Adrenal gland (tissue), 12 donors: ENCODE data around the gene MAP1LC3B2. TPM values are rescaled to one million over a fixed set of nuclear protein-coding genes. Genes with fewer than 3 reads are reported as not detected.

Experiments used
- DNase-seq, 7 donors: peaks; one replicate each; pipeline ENCODE4 v3.0.0-alpha.2; 2019 to 2020
- H3K27ac ChIP-seq, 5 donors: fragments of 200-600 bp; sonication (generic) in 4 of 5; 1 replicate in 3 of 5; 2 replicates in 2 of 5; pipeline versions ENCODE4 v1.5.1 to v1.8.0; 2016 to 2020; ENCODE audit warnings: mild to moderate bottlenecking in 1 of 5
- H3K27me3 ChIP-seq: fragments of 200-600 bp; 2 replicates; pipeline ENCODE4 v1.8.0; 2021
- H3K36me3 ChIP-seq, 2 donors: fragments of 200-600 bp; replicated peaks in 1 of 2; 1 replicate in 1 of 2; 2 replicates in 1 of 2; pipeline versions ENCODE4 v1.5.1 to v1.8.0; 2018 to 2022
- H3K4me1 ChIP-seq, 2 donors: fragments of 200-600 bp; replicated peaks in 1 of 2; 1 replicate in 1 of 2; 2 replicates in 1 of 2; pipeline versions ENCODE4 v1.5.1 to v1.8.0; 2018 to 2021
- H3K4me3 ChIP-seq, 4 donors: fragments of 200-600 bp; sonication (generic) in 3 of 4; one replicate each; pipeline ENCODE4 v1.5.1; 2016 to 2018
- H3K9me3 ChIP-seq, 3 donors: fragments of 200-600 bp; sonication (generic) in 1 of 3; replicated peaks in 1 of 3; 1 replicate in 2 of 3; 2 replicates in 1 of 3; pipeline versions ENCODE4 v1.5.1 to v1.8.0; 2016 to 2021
- POLR2A ChIP-seq, 2 donors: fragments of 450-650 bp; IDR thresholded peaks; one replicate each; pipeline ENCODE4 v1.6.1; 2017; ENCODE audit warnings: antibody characterized with exemption in 2 of 2, mild to moderate bottlenecking in 2 of 2, moderate library complexity in 1 of 2
- WGBS, 4 donors: extraction: QIAGEN DNeasy Blood & Tissue Kit in 2 of 4; methylation state at CpG; one replicate each; pipeline versions ENCODE4 v1.1.5 to v1.1.7; 2013 to 2017; 5-methylcytosine and 5-hydroxymethylcytosine counted together
- intact Hi-C, 2 donors: fragments of 100-400 bp; cut with DNase I; formaldehyde crosslinking; loops; one replicate each; pipeline versions ENCODE4 v1.14.1 to v1.15.0; 2022 to 2023
- polyA plus RNA-seq, 3 donors: library from polyadenylated mRNA; stranded (reverse); fragments of 200-250 nt in 2 of 3; fragments of 350-450 nt in 1 of 3; fragmentation: Illumina TruSeq in 1 of 3; extraction: RNeasy Lipid Tissue Mini Kit (QIAGEN cat#74804) in 1 of 3; gene quantifications; one replicate each; pipeline ENCODE4 v1.2.3, GENCODE V29; 2013 to 2014
- total RNA-seq, 9 donors: library from RNA; depleted of rRNA in 4 of 9; stranded (reverse); fragments of >200 nt in 4 of 9; fragments of 120-200 nt in 1 of 9; fragmentation: NEBNext Ultra II Directional in 1 of 9; extraction: Animal tissue kit (Norgen Biotek cat#: 25700) in 1 of 9; gene quantifications; one replicate each; pipeline versions ENCODE4 v1.1.0 to v1.2.4, GENCODE V29; 2013 to 2023
- TF ChIP-seq, protein P1 (sequence below), 6 experiments: fragments of 450-650 bp in 4 of 6; fragments of 200-600 bp in 2 of 6; sonication (generic) in 1 of 6; IDR thresholded peaks; 1 replicate in 5 of 6; 2 replicates in 1 of 6; pipeline versions ENCODE4 v1.5.1 to v1.8.0; 2016 to 2021; ENCODE audit warnings: antibody characterized with exemption in 6 of 6, mild to moderate bottlenecking in 2 of 6, moderate library complexity in 1 of 6
- donor health status: healthy with polysubstance abuse.
- donor health status: Bipolar disorder and iron deficiency.
- donor health status: DM: yes; HTN: yes; CAD: no.
- donor health status: DM: no; HTN: no; CAD: no.
- donor health status: DM: no; HTN: no; CAD: no.
- donor health status: DM: yes; HTN: yes; CAD: no.

Gene MAP1LC3B2
- total and polyA plus RNA-seq, 12 donors, result 0.54 to 4.6 (median 1.4) TPM; not detected in 1

DNA sequence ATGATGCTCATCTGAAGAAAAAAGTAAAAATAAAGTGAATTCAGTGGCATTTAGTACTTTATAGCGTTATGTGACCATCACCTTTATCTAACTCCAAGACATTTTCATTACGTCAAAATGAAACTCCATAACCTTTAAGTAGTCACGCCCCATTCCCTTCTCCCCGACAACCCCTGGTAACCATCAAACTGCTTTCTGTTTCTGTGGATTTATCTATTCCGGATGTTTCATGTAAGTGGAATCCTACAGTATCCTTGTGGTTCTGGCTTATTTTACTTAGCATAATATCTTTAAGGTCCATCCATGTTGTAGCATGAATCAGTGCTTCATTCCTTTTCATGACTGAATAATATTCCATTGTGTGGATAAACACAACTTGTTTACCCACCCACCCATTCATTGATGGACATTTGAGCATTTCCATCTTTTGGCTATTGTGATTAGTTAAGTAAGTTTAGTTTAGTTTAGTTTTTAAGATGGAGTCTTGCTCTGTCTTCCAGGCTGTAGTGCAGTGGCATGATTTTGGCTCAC is 18.5 kb upstream of the MAP1LC3B2 start:
- TF ChIP-seq, protein P1, sequence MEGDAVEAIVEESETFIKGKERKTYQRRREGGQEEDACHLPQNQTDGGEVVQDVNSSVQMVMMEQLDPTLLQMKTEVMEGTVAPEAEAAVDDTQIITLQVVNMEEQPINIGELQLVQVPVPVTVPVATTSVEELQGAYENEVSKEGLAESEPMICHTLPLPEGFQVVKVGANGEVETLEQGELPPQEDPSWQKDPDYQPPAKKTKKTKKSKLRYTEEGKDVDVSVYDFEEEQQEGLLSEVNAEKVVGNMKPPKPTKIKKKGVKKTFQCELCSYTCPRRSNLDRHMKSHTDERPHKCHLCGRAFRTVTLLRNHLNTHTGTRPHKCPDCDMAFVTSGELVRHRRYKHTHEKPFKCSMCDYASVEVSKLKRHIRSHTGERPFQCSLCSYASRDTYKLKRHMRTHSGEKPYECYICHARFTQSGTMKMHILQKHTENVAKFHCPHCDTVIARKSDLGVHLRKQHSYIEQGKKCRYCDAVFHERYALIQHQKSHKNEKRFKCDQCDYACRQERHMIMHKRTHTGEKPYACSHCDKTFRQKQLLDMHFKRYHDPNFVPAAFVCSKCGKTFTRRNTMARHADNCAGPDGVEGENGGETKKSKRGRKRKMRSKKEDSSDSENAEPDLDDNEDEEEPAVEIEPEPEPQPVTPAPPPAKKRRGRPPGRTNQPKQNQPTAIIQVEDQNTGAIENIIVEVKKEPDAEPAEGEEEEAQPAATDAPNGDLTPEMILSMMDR (IDR thresholded peaks at IDR 0.05), result no peak
- TF ChIP-seq POLR2A (IDR thresholded peaks at IDR 0.05), result no peak
- no peak for DNase-seq
- Histone ChIP-seq H3K4me1 (peaks cover 0 to 21% of the 10 kb centered on the region in 2 donors), H3K27ac (peak overlapping the region in 1 of 5 donors; percentile 19), H3K27me3 (no peaks in the 10 kb centered on the region), H3K4me3 (no peak overlapping the region), H3K36me3 (no peaks in the 10 kb centered on the region), H3K9me3 (no peaks in the 10 kb centered on the region)
- WGBS, 4 donors, result 76 to 86% (median 84%) methylated on average over 5 of the region's 5 CpGs
- intact Hi-C loops, result no loop called here

DNA sequence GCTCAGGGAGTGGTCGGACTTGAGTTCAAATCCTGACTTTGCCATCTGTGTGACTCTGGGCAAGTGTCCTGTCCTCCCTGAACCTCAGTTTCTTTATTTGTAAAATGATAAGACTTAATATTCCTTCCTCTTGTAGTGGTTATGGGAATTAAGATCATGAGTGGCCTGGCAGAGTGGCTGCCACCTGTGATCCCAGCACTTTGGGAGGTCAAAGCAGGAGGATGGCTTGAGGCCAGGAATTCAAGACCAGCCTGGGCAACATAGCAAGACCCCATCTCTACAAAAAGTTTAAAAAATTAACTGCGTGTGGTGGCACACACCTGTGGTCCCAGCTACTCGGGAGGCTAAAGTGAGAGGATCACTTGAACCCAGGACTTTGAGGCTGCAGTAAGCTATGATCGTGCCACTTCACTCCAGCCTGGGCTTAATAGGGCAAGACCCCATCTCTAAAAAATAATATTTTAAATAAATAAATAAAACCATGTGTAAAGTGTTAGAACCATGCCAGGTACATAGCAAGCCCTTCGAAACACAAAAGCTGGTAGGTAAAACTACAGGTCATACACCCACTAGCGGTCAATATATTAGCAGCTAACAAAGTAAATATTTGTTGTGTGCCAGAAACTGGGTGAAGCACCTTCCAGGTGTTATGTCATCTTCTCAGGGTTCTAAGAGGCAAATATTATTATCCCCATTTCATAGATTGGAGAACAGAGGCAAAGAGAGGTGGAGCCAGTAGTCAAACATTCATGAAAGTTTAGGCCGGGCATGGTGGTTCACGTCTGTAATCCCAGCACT is 17.4 kb upstream of the MAP1LC3B2 start:
- peaks cover 0 to 21% of the 10 kb centered on the region in 2 donors for H3K4me1 ChIP-seq
- 91 to 94% (median 93%) methylated on average over 8 of the region's 8 CpGs for WGBS, 4 donors
- no peak overlapping the region for H3K27ac ChIP-seq
- intact Hi-C loops, result no loop called here
- DNase-seq, result no peak
- H3K36me3 ChIP-seq, result no peaks in the 10 kb centered on the region
- TF ChIP-seq, protein P1 (IDR thresholded peaks at IDR 0.05), result no peak
- TF ChIP-seq POLR2A (IDR thresholded peaks at IDR 0.05), result no peak
- no peaks in the 10 kb centered on the region for H3K9me3 ChIP-seq
- H3K27me3 ChIP-seq, result no peaks in the 10 kb centered on the region
- no peak overlapping the region for H3K4me3 ChIP-seq

DNA sequence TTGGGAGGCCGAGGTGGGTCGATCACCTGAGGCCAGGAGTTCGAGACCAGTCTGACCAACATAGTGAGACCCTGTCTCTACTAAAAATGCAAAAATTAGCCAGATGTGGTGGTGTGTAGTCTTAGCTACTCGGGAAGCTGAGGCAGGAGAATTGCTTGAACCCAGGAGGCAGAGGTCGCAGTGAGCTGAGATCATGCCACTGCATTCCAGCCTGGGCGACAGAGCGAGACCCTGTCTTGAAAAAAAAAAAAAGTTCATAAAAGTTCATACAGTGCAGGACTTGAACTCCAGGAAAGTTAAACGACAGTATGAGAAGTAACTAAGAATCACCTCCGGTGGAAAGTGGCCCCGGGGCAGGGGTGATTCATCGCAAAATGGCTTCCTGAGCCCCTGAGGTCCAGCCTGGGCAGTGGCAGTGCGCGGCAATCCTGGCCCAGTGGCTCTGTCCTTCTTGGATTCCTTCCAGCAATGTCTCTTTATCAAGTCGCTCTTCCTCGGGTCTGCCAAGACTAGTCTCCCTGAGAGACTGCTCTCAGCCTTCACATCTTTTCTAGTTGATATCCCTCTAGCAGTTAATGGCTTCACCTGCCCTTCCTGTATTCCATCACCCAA is 16.7 kb upstream of the MAP1LC3B2 start:
- intact Hi-C loops, result no loop called here
- TF ChIP-seq, protein P1 (IDR thresholded peaks at IDR 0.05), result no peak
- peak; percentile 30 to 72 (median 57) for DNase-seq
- WGBS, 4 donors, result 48 to 56% (median 50%) methylated on average over 15 of the region's 15 CpGs
- no peak overlapping the region for H3K27ac ChIP-seq
- no peak overlapping the region for H3K4me3 ChIP-seq
- peaks cover 0 to 21% of the 10 kb centered on the region in 2 donors for H3K4me1 ChIP-seq
- no peaks in the 10 kb centered on the region for H3K9me3 ChIP-seq
- H3K27me3 ChIP-seq, result no peaks in the 10 kb centered on the region
- no peaks in the 10 kb centered on the region for H3K36me3 ChIP-seq

DNA sequence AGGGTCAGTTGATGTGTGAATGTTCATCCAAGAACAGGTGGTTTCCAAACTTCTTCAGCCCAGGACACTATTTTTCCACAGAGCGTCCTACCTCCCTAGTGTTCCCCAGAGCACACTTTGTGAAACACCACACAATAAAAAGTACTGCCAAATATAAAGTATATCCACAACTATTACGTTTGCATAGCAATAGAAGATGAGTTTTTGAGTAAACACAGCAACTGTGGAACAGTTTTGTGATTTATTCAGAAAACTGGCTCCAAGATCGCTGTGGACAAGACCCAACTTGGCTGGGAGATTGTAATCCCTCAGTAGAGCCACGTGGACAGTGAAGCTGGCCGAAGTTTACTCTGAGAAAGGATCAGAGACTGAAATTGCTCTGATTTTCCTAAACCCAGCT is 14.5 kb upstream of the MAP1LC3B2 start:
- Histone ChIP-seq H3K4me1 (peaks cover 0 to 14% of the 10 kb centered on the region in 2 donors), H3K9me3 (no peaks in the 10 kb centered on the region), H3K27me3 (no peaks in the 10 kb centered on the region), H3K4me3 (no peak overlapping the region), H3K36me3 (no peaks in the 10 kb centered on the region), H3K27ac (no peak overlapping the region)
- intact Hi-C loops, result no loop called here
- TF ChIP-seq POLR2A (IDR thresholded peaks at IDR 0.05), result no peak
- TF ChIP-seq, protein P1 (IDR thresholded peaks at IDR 0.05), result no peak
- no peak for DNase-seq
- 60 to 73% (median 68%) methylated on average over 5 of the region's 5 CpGs for WGBS, 4 donors
